A549 treated with GW870086 at 1 μM for 4 hours (cell line): ENCODE measurements around the gene DHDDS. TPM values are rescaled to one million over a fixed set of nuclear protein-coding genes. Genes with fewer than 3 reads are reported as not detected.

Experiments
- total RNA-seq: library from RNA; stranded (reverse); fragments of 200-300 nt; extraction: Qiagen RNA extraction; gene quantifications from 5 replicates; pipeline ENCODE4 v1.2.3, GENCODE V29; 2022; ENCODE audit warnings: low read depth

DHDDS gene
- 19.3 to 27.5 TPM (median 22.8 TPM) in 5 replicates for total RNA-seq

GRCh38 chr1:26431979-26432695, at the start of gene DHDDS:
Gene DHDDS, plus strand, starts transcription at chr1:26432321. Its CDS starts 625 bp downstream, at chr1:26432946.

GRCh38 chr1:26410706-26411623, 21.2 kb upstream of the DHDDS start, which contains the start of gene LIN28A:
Gene LIN28A, plus strand, starts transcription at chr1:26410817. Its CDS starts 75 bp downstream, at chr1:26410892.

GRCh38 chr1:26472320-26472900, 40.3 kb downstream of the DHDDS start, which contains the start of gene HMGN2:
Gene HMGN2, plus strand, starts transcription at chr1:26472440. Its CDS starts 173 bp downstream, at chr1:26472613.

Other genes starting within 250 kb of the DHDDS start
- gene CATSPER4, start 241.7 kb upstream of the DHDDS start, total RNA-seq = not detected in 5 replicates
- gene CEP85, start 198.1 kb upstream of the DHDDS start, total RNA-seq = 10.3 to 13.3 TPM (median 12.5 TPM) in 5 replicates
- gene SH3BGRL3, start 152.2 kb upstream of the DHDDS start, total RNA-seq = 111 to 165 TPM (median 137 TPM) in 5 replicates
- gene UBXN11, start 125.7 kb upstream of the DHDDS start, total RNA-seq = 12.5 to 15.2 TPM (median 14.8 TPM) in 5 replicates
- not detected in 5 replicates for gene CD52, start 114.4 kb upstream of the DHDDS start, total RNA-seq
- gene CRYBG2, start 78.2 kb upstream of the DHDDS start, total RNA-seq = 1.4 to 2.1 TPM (median 1.6 TPM) in 5 replicates
- not detected in 5 replicates for gene ZNF683, start 59.6 kb upstream of the DHDDS start, total RNA-seq
- gene LIN28A, start 21.5 kb upstream of the DHDDS start, total RNA-seq = 0.03 TPM in 1 of 5 replicates, not detected in the others
- 328 to 408 TPM (median 339 TPM) in 5 replicates for gene HMGN2, start 40.1 kb downstream of the DHDDS start, total RNA-seq
- 15.6 to 18.2 TPM (median 17.3 TPM) in 5 replicates for gene RPS6KA1, start 97.4 kb downstream of the DHDDS start, total RNA-seq